Measurements from ENCODE around the gene MFAP3L. TPM values are rescaled to one million over a fixed set of nuclear protein-coding genes. Genes with fewer than 3 reads are reported as not detected.
"Not testable (repeated sequence)": the region's sequence is repeated elsewhere in the genome, so short reads cannot be mapped to it uniquely, and the experiment has no call there.

MFAP3L gene
- 1 to 10 TPM in 9 of 10 donors, under 1 TPM in 1; 0.83 to 4.7 (median 1.6) TPM for polyA plus RNA-seq (ENCODE audit: insufficient read length in 10 of 10)
- long read RNA-seq, donor 1, result 0 reads
- long read RNA-seq, donor 2, partial matches to known transcripts, result 0 of 1 reads
- long read RNA-seq, donor 2, other reads (novel, unspliced or antisense), result 0 of 1 reads
- long read RNA-seq, donor 3, result 0 reads
- long read RNA-seq, donor 4, result 0 reads
- long read RNA-seq, donor 5, result 0 reads
- long read RNA-seq, donor 6, result 0 reads
- long read RNA-seq, donor 7, result 0 reads
- long read RNA-seq, donor 8, result 0 reads
- long read RNA-seq, donor 9, result 0 reads

- DNase-seq, result peak; percentile 89 to 94 (median 91)
Measured at GRCh38 chr4:170026253-170027021, at the start of gene MFAP3L. MFAP3L (minus strand) TSS chr4:170026395; CDS start chr4:170005877, 20,518 bp downstream.

DNA sequence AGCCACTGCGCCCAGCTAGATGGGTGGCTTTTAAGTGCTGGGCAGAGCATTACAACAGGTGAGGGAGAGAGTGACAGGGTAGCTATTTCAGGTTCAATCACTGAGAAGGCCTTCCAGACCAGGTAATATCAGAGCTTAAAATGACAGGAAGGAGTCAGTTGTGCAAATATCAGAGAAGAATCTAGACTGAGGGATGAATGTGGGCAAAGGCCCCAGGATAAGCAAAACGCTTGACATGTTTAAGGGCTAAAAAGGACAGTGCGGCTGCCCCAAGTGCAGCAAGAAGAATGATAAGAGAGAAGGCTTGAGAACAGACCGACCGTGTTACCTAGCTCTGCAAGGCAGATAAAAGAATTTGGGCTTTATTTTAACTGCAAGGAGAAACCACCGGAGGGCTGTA, 45.0 kb upstream of the MFAP3L start:
- DNase-seq, result no peak

- no peak for DNase-seq
Measured at GRCh38 chr4:170068438-170069128, 42.4 kb upstream of the MFAP3L start.

GRCh38 chr4:170059421-170059820, 33.2 kb upstream of the MFAP3L start:
- DNase-seq, result no peak

- DNase-seq, result no peak
Measured at GRCh38 chr4:170058826-170059225, 32.6 kb upstream of the MFAP3L start.

DNA sequence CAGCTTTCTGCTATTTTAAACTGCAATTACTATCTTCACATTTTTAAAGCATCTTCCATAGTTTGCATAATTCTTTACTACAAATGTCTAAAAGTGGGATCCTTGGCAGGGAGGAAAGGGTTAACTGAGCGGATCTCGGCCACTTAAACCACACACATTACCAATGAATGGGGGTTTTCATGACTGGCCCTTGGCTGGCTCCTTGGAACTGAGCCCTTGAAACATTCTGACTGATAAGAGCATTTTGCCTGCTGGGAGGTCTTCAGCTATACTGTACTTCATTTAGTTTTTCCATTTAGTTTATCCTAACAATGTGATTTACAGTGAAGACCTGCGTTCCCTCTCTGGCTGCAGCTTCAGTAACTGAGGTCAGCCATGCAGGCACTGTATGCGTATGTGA, 31.7 kb upstream of the MFAP3L start:
- DNase-seq, result no peak

- DNase-seq, result no peak
Measured at GRCh38 chr4:170052919-170053318, 26.7 kb upstream of the MFAP3L start.

DNA sequence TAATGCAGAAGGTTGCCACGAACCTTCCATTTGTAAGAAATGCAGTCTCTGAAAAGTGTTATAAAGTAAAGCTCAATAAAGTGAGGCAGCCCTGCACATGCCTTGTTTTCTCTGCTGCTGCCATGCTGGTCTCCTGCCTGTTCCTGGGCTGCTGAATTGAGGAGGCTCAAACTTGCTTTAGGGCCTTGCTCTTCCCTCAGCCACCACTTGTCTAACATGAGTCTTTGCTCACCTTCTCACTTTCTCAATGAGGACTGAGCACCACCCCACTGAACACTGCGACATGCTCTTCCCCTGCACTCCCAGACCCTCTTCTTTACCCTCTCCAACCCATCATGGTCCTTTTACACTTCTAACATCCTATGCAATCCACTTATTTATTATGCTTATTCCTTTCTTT, 25.2 kb upstream of the MFAP3L start:
- no peak for DNase-seq

- DNase-seq, result no peak
Measured at GRCh38 chr4:170049766-170050165, 23.6 kb upstream of the MFAP3L start.

DNA sequence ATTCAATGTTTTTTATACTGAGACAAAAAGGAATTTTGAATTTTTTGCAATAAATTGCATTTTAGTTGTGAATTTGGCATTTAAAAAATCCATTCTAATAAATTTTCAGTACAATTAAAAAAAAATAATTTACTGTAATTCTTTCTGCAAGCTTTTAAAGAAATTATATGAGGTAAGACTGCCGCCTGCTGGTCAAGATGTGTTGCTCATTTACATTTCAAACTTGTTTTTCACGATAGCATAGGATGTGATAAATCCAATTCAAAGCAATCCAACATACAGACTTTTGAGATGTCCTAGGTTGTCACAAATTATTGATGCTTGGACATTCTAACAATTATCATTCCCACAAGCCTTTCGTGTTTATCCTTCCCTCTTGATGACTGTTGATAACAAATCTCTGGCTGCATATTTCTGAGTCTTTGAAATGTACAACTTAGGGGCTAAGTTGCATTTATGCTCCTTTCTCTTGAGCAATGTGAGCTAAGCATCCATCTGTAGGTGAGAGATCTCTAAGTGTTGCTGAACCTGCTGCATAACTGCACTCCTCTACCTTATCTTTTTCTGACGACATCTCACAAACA, 21.7 kb upstream of the MFAP3L start:
- peak; percentile 51 to 73 (median 61) for DNase-seq

GRCh38 chr4:170046156-170046555, 20.0 kb upstream of the MFAP3L start:
- not testable (repeated sequence) for DNase-seq

DNA sequence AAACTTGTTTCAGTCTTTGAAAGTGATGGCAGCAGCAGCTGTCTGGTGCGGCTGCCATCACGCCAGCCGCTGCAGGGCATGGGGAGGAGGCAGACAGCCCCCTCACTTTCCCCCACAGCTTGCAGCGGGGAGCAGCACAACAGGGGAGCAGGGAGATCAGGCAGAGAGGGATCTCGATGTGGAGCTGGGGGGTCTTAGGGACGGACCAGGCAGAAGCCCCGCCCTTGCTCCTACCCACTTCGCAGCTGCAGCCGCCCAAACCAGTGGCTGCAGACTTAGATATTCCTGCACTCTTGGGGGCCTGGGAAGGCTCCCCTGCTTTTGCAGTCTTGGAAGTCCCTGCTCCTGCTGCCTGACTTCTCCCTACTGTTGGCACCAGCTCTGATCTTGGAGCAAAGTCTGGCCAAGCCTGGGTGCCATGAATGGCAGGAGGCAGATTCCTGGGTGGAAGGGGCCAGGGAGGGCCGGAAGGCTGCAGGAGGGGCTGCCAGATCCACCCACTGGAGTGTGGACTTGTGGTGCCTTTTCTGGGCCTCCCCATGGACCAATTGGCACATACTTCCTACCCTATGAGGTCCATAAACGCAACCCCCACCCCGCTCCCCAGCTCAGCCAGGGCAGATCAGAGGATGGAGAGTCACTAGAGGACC, 14.0 kb upstream of the MFAP3L start:
- DNase-seq, result no peak

DNA sequence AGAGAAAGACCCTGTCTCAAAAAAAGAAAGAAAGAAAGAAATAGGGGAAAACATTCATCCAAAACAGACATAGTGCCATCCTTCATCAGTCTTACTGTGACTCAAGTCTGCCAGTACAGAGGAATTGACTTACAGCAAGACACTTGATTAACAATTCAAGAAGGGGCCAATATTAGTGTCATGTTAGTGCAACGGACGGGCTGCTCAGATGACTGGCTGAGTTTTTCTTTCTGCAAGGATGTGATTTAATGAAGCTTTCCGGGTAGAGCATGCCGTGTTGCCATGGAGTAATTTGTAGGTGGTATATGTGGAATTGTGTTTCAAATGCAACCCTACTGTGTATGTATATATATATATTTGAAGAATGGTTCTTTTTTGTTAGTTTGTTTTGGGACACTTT, 12.6 kb upstream of the MFAP3L start:
- no peak for DNase-seq

GRCh38 chr4:170038232-170038631, 12.0 kb upstream of the MFAP3L start:
- no peak for DNase-seq

- DNase-seq, result no peak
Measured at GRCh38 chr4:170037481-170037880, 11.3 kb upstream of the MFAP3L start.

DNA sequence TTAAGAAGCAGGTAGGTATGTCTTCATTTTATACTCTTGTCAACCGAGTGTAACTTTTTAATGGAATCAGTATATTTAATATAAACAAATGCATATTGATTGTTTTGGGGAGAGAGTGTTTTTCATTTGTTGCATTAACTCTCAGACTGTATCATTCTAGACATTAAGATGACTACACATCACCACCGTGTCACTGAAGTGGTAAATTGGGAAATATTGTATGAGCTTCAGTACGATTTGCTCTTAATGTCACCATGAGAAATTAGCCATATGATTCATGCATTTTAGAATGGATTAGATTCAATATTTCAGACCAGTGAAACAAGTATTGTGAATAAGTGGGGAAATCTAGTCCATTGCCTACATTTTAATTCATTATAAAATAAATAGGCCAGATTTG, 9.7 kb upstream of the MFAP3L start:
- DNase-seq, result no peak

DNA sequence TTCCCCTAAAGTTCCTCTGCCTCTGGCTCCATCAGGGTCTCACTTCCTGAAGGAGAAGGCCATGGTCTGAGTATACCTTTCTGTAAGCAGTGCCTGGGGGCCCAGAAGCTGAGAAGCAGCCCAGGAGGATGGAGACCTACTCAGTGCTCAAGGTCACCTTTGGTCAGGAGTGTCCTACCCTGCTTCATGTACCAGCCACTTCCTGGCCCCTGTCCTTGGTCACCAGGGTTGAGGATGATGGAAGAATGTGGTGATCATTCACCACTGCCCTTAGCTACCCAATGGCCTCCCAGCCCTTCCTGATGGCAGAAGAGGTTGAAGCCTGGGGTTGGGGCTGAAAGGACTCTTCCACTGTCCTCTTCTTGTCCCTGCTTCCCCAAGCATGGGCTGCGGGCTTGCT, 9.0 kb upstream of the MFAP3L start:
- no peak for DNase-seq

DNA sequence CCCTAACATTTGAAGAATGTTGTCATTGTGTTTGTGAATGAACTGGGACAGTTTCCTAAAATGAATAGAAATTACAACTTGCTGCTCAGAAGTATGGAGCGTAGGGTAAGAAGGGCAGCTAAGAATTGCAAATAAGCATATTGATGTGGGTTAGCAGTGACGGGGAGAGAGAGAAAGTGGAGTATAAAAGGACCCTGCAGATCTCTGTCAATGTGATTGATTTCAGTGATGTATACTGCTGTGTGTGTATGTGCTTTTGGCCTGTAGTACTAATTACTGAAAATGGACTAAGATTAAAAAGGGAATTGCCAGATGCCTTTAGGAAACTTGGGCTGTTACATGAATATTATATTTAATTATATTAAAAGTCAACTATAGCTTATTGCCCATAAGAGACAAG, 7.8 kb upstream of the MFAP3L start:
- DNase-seq, result no peak

GRCh38 chr4:170030121-170030520, 3.9 kb upstream of the MFAP3L start:
- DNase-seq, result no peak

- DNase-seq, result peak; percentile 95 to 97 (median 96)
Measured at GRCh38 chr4:170027181-170027829, 1.1 kb upstream of the MFAP3L start.

All from muscle of back (tissue), 13 donors.